Activated CD8-positive, alpha-beta memory T cell treated with anti-CD3 and anti-CD28 coated beads, Interleukin-2, amount 10 ng/mL, durations not matched to agents 7 days and 5 days (primary cell): ENCODE results near the gene PTPRG. TPM values are rescaled to one million over a fixed set of nuclear protein-coding genes. Genes with fewer than 3 reads are reported as not detected.

Source experiments
- ATAC-seq: fragments of 150-1000 bp; cut with Tn5 transposase; one replicate; pipeline ENCODE4 v1.10.0; 2021; ENCODE audit warnings: moderate library complexity
- CTCF ChIA-PET: fragments of 350-600 bp; sonication (Branson Sonifier 250); formaldehyde crosslinking; loops from one replicate; lab custom pipeline; 2021; ENCODE audit warnings: antibody characterized with exemption; lab: Charles Lee
- DNase-seq: peaks from one replicate; pipeline ENCODE4 v3.0.0-alpha.2; 2020
- H3K27ac Mint-ChIP-seq: one replicate; pipeline ENCODE4 v1.8.0; 2021; ENCODE audit warnings: mild to moderate bottlenecking, mixed read lengths
- H3K27me3 Mint-ChIP-seq: one replicate; pipeline ENCODE4 v1.8.0; 2021; ENCODE audit warnings: mixed read lengths
- H3K36me3 Mint-ChIP-seq: one replicate; pipeline ENCODE4 v1.8.0; 2021; ENCODE audit warnings: mild to moderate bottlenecking, mixed read lengths
- H3K4me1 Mint-ChIP-seq: one replicate; pipeline ENCODE4 v1.8.0; 2021; ENCODE audit warnings: mixed read lengths
- H3K4me3 Mint-ChIP-seq: one replicate; pipeline ENCODE4 v1.8.0; 2021; ENCODE audit warnings: mild to moderate bottlenecking, moderate library complexity, mixed read lengths
- H3K9me3 Mint-ChIP-seq: one replicate; pipeline ENCODE4 v1.8.0; 2022; ENCODE audit warnings: low read depth, mixed read lengths
- total RNA-seq, 2 experiments: library from RNA; stranded (reverse); gene quantifications; one replicate each; pipeline ENCODE4 v1.2.3, GENCODE V29; 2021

PTPRG gene
- total RNA-seq, 2 experiments from 2014 or later = 0.21 TPM; not detected in 1

GRCh38 chr3:61625429-61625828 lies 64.1 kb downstream of the PTPRG start:
- Mint-ChIP-seq H3K4me3 (no peak overlapping the region), H3K27me3 (no peaks in the 10 kb centered on the region), H3K9me3 (peaks cover 5% of the 10 kb centered on the region), H3K36me3 (no peaks in the 10 kb centered on the region), H3K4me1 (no peaks in the 10 kb centered on the region), H3K27ac (no peak overlapping the region)
- CTCF ChIA-PET = interaction anchor here (0.7 kb wide), 1 partner anchor 26 kb away, joined by 3 read pairs; no protein-coding TSS in a partner anchor
- DNase-seq = no peak
- no peak for ATAC-seq

DNA sequence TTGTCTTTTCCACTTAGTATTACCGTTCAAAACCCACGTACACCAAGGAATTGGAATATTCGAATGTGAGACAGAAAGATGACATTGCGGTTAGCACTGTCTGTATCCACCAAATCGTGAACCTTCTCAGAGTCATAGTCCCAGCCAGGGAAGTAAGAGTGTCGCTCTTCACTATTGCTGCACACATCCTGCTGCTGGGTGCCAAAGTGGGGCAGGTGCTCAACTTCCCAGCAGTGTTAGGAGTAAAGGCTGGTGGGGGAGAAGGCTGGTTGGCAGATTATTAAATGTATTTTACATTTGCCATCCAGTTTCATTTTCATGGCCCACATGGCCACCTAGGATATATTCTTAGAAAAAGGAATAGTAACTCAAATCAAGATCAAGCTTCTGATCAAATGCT lies 65.1 kb downstream of the PTPRG start:
- ATAC-seq (no peak), DNase-seq (no peak)
- Mint-ChIP-seq H3K4me1 (no peaks in the 10 kb centered on the region), H3K9me3 (peaks cover 5% of the 10 kb centered on the region), H3K36me3 (no peaks in the 10 kb centered on the region), H3K27me3 (no peaks in the 10 kb centered on the region), H3K27ac (no peak overlapping the region), H3K4me3 (no peak overlapping the region)
- CTCF ChIA-PET = interaction anchor here (0.7 kb wide), 1 partner anchor 325 kb away, joined by 3 read pairs; no protein-coding TSS in a partner anchor

DNA sequence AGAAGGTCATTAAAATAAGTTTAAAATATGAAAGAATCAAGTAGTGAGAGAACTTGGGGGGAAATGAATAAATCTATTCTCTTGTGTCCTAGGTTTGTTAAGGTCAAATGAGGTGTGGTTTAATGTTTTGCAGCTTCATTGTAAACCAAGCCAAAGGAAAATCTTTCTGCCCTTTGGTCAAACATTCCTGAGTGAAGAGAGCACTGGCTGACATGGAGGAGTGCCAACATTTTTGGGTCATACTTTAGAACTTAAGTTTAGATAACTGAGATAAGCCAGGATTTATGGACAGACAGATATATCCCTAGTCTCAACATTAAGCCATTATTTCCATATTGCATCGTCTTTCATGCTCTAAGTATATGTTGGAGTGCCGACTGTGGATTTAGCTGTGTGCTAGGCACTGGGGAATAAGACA lies 66.4 kb downstream of the PTPRG start:
- H3K27ac Mint-ChIP-seq = no peak overlapping the region
- no peaks in the 10 kb centered on the region for H3K27me3 Mint-ChIP-seq
- no peak overlapping the region for H3K4me3 Mint-ChIP-seq
- H3K36me3 Mint-ChIP-seq = no peaks in the 10 kb centered on the region
- ATAC-seq (no peak), DNase-seq (no peak)
- CTCF ChIA-PET = no interaction called here
- H3K4me1 Mint-ChIP-seq = no peaks in the 10 kb centered on the region
- peaks cover 5% of the 10 kb centered on the region for H3K9me3 Mint-ChIP-seq

DNA sequence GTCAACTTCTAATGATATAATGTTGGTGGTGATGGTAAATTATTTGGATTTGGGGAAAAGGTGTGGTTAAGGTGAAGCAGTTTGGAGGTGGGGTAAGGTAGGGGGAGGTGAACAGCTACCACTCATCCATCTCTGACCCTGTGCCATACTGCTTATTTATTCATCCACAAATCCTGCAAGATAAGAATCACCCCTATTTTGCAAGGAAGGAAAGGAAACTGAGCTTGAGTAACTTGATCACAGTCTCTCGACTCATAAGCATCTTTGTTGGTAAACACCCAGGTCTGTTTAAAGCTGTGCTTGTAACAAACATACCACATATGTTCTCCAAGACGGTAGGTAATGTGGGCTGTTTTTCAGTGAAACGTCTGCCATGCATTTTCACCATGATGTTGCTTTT lies 67.3 kb downstream of the PTPRG start:
- ATAC-seq = no peak
- H3K27me3 Mint-ChIP-seq = no peaks in the 10 kb centered on the region
- CTCF ChIA-PET = no interaction called here
- H3K9me3 Mint-ChIP-seq = peaks cover 5% of the 10 kb centered on the region
- H3K36me3 Mint-ChIP-seq = no peaks in the 10 kb centered on the region
- H3K27ac Mint-ChIP-seq = no peak overlapping the region
- no peak overlapping the region for H3K4me3 Mint-ChIP-seq
- no peak for DNase-seq
- no peaks in the 10 kb centered on the region for H3K4me1 Mint-ChIP-seq

GRCh38 chr3:61629442-61629841 lies 68.1 kb downstream of the PTPRG start:
- ATAC-seq (no peak), DNase-seq (no peak)
- Mint-ChIP-seq H3K27ac (no peak overlapping the region), H3K27me3 (no peaks in the 10 kb centered on the region), H3K9me3 (peaks cover 5% of the 10 kb centered on the region), H3K4me1 (no peaks in the 10 kb centered on the region), H3K36me3 (no peaks in the 10 kb centered on the region), H3K4me3 (no peak overlapping the region)
- CTCF ChIA-PET = no interaction called here

DNA sequence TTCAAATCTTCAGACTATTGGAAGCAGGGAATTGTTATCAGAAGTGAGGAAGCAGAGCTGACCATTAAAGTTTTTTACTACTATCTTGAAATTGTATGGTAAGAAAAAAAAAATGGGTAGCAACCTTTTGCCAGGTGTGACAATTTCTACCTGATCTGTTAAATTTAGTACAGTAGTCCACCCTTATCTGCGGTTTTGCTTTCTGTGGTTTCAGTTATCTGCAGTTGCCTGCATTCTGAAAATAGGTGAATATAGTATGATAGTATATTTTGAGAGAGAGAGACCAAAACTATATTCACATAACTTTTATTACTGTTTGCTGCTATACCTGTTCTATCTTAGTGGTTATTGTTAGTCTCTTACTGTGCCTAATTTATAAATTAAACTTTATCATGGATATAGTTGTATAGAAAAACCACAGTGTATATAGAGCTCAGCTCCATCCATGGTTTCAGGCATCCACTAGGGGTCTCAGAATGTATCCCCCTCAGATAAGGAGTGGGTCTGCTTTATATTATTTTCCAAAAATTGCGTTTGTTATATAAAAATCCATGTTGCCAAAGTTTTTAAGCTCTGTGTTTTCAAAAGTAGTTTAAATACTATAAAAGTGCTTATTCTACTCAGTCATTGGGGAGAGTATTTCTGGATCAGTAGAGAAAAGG lies 69.9 kb downstream of the PTPRG start:
- Mint-ChIP-seq H3K36me3 (no peaks in the 10 kb centered on the region), H3K9me3 (no peaks in the 10 kb centered on the region), H3K4me3 (no peak overlapping the region), H3K27ac (no peak overlapping the region), H3K27me3 (no peaks in the 10 kb centered on the region), H3K4me1 (no peaks in the 10 kb centered on the region)
- no peak for DNase-seq
- CTCF ChIA-PET = no interaction called here
- no peak for ATAC-seq

DNA sequence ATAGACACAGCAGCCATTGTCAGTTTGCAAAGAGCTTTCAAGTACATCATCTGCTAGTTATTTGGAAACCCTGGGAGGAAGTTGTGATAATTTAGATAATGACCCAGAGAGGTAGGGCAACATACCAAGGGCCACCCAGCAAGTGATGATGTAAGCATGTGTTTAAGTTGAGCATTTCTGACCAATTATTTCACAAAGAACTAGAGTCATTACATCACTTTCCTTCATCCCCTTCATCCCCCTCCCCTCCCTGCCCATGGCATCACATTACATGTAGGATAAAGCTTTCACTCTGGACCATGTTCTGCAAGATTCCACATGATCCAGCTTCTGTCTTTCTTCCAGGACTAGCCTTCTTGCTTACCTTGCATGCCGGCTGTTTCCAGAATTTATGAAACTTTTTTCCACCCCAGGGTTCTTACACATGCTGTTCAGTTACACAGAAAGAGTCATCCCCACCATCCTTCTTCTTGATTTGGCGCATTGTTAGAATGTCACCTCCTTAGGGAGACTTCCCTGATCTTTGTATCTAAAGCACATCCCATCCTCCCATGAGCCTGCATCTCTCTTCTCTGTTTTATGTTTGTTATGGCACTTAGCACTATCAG lies 71.3 kb downstream of the PTPRG start:
- H3K27ac Mint-ChIP-seq = no peak overlapping the region
- H3K4me3 Mint-ChIP-seq = no peak overlapping the region
- no peaks in the 10 kb centered on the region for H3K27me3 Mint-ChIP-seq
- no peak for DNase-seq
- CTCF ChIA-PET = no interaction called here
- H3K4me1 Mint-ChIP-seq = no peaks in the 10 kb centered on the region
- H3K36me3 Mint-ChIP-seq = no peaks in the 10 kb centered on the region
- ATAC-seq = no peak
- peaks cover 3% of the 10 kb centered on the region for H3K9me3 Mint-ChIP-seq

GRCh38 chr3:61634678-61635077 lies 73.3 kb downstream of the PTPRG start:
- Mint-ChIP-seq H3K27me3 (no peaks in the 10 kb centered on the region), H3K9me3 (peaks cover 3% of the 10 kb centered on the region), H3K36me3 (no peaks in the 10 kb centered on the region), H3K4me1 (no peaks in the 10 kb centered on the region), H3K27ac (no peak overlapping the region), H3K4me3 (no peak overlapping the region)
- CTCF ChIA-PET = no interaction called here
- ATAC-seq = no peak
- no peak for DNase-seq

- Mint-ChIP-seq H3K9me3 (peaks cover 3% of the 10 kb centered on the region), H3K27me3 (no peaks in the 10 kb centered on the region), H3K4me1 (no peaks in the 10 kb centered on the region), H3K4me3 (no peak overlapping the region), H3K27ac (no peak overlapping the region), H3K36me3 (no peaks in the 10 kb centered on the region)
- no peak for ATAC-seq
- DNase-seq = no peak
- CTCF ChIA-PET = no interaction called here
These were observed 76.0 kb downstream of the PTPRG start for GRCh38 chr3:61637088-61638051.

DNA sequence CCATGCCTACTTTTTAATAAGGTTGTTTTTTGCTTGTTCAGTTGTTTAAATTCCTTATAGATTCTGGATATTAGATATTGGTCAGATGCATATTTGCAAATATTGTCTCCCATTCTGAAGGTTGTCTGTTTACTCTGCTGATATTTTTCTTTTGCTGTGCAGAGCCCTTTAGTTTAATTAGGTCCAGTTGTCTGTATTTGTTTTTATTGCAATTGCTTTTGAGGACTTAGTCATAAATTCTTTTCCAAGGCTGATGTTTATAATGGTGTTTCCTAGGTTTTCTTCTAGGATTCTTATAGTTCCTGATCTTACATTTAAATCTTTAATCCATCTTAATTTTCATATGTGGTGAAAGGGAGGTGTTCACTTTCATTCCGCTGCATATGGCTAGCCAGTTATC lies 77.4 kb downstream of the PTPRG start:
- Mint-ChIP-seq H3K27me3 (no peaks in the 10 kb centered on the region), H3K36me3 (no peaks in the 10 kb centered on the region), H3K4me1 (no peaks in the 10 kb centered on the region), H3K4me3 (no peak overlapping the region), H3K9me3 (peaks cover 3% of the 10 kb centered on the region), H3K27ac (no peak overlapping the region)
- no peak for DNase-seq
- ATAC-seq = no peak
- CTCF ChIA-PET = no interaction called here

DNA sequence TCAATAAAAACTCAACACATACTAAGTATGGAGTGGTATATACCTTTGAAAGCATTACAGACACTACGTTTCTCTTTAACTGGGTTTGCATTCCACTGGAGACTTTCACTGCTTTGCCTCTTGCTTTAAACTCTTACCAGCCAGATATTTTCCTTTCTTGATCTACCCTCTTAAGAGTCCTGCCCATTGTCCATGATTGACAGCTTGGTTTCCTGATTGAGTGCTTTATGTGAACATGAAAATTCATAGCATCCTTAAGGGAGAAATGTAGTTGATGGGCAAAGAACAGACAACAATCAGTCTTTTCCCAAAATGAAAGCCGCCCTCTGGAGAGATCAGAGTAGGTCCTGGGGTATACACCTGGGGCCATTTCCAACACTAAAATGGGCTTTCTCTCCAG lies 78.6 kb downstream of the PTPRG start:
- peaks cover 3% of the 10 kb centered on the region for H3K9me3 Mint-ChIP-seq
- no peaks in the 10 kb centered on the region for H3K36me3 Mint-ChIP-seq
- no peak for ATAC-seq

DNA sequence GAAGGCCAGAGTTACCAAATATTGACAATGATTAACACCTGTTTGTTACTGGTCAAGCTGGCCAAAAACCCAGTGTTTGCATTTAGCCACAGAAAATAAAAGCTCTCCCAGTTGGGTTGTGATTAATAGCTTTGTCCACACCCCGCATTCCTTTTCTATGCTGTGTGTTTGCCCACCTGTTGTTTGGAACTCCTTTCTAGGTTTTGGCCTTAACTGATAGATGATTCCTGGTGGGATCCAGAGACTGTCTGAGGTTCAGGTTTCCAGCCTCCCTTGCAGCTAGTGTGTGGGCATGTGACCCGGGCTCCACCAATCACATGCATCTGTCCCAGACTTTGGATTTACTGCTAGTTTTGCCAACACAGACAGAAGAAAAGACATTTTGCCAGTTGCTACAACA lies 83.8 kb downstream of the PTPRG start:
- Mint-ChIP-seq H3K4me1 (no peaks in the 10 kb centered on the region), H3K27ac (no peak overlapping the region), H3K27me3 (no peaks in the 10 kb centered on the region), H3K9me3 (no peaks in the 10 kb centered on the region), H3K4me3 (no peak overlapping the region), H3K36me3 (no peaks in the 10 kb centered on the region)
- CTCF ChIA-PET = no interaction called here
- DNase-seq = no peak
- ATAC-seq = no peak

More for the DNA sequence above, 78.6 kb downstream of the PTPRG start:
- Mint-ChIP-seq H3K27ac (no peak overlapping the region), H3K4me1 (no peaks in the 10 kb centered on the region), H3K27me3 (no peaks in the 10 kb centered on the region), H3K4me3 (no peak overlapping the region)
- no peak for DNase-seq
- CTCF ChIA-PET = no interaction called here

DNA sequence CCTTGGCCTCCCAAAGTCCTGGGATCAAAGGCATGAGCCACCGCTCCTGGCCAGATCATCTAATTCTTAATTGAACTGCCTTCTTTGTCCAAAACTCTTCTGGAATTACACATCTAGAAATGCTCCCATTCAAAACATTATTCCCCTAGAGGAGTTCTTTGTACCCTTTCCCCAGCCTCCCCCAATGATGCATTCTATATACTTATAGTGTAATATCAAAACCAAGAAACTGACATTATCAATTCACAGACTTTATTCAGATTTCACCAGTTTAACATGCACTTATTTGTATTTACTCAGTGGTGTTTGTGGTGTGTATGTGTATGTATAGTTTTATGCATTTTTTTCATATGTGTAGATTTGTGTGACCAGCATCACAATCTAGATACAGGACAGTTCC lies 85.0 kb downstream of the PTPRG start:
- ATAC-seq (no peak), DNase-seq (no peak)
- H3K27me3 Mint-ChIP-seq = no peaks in the 10 kb centered on the region
- CTCF ChIA-PET = no interaction called here
- no peaks in the 10 kb centered on the region for H3K9me3 Mint-ChIP-seq
- no peak overlapping the region for H3K4me3 Mint-ChIP-seq
- H3K36me3 Mint-ChIP-seq = no peaks in the 10 kb centered on the region
- H3K27ac Mint-ChIP-seq = no peak overlapping the region
- no peaks in the 10 kb centered on the region for H3K4me1 Mint-ChIP-seq
